G401 (cell line): Measurements from ENCODE around the gene SLC22A31. TPM values are rescaled to one million over a fixed set of nuclear protein-coding genes. Genes with fewer than 3 reads are reported as not detected.

Experiments used
- DNase-seq: peaks from one replicate; pipeline ENCODE4 v3.0.0-alpha.2; 2015; ENCODE audit warnings: low spot score
- in situ Hi-C: cut with HindIII; loops from 2 replicates; pipeline ENCODE4 v1.10.0; 2016; ENCODE audit warnings: low sequenced_read_pairs, mixed read lengths
- total RNA-seq: library from RNA; depleted of rRNA; stranded (reverse); fragments of >200 nt; shearing (Covaris generic); gene quantifications from 2 replicates; pipeline ENCODE4 v1.2.3, GENCODE V29; 2014; rRNA removed

Gene SLC22A31
- total RNA-seq, 1 experiment from 2014 or later = 1.5 TPM

DNA sequence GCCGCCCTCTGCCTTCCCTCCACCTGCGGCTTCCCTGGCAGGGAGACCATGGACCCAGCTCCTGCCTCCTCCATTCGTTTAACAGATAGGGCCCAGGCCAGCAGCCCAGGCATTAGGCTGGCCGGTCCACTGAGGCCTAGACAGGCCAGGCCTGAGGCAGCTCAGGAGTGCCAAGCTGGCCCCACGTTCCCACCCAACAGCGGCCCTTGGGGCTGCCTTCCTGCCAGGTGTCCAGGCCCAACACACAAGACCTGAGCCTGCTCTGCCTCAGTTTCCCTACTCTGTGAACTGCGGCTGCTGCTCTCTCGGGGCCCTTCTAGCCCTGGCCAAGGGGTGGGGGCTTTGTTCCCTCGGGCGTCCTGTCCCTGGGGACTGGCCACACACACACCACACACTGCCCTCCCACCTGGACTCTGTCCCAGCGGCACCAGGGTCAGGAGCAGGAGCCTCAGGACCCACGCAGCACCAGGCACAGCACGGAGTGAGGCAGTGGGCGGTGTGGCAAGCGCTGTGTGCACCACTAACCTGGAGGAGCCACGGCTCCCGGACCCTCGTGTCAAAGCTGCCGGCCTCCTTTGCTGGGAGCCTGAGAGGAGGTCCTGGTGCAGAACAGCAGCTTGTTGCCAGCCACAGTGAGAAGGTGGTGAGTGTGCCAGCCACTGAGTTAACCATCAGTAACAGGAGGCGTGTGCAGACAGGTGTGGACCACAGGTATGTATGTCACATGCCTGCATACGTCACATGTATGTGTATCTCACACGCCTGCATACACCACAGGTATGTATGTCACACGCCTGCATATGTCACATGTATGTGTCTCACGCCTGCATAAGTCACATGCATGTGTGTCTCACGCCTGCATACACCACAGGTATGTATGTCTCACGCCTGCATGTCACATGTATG lies 43.3 kb downstream of the SLC22A31 start:
- in situ Hi-C loops = no loop called here
- no peak for DNase-seq

DNA sequence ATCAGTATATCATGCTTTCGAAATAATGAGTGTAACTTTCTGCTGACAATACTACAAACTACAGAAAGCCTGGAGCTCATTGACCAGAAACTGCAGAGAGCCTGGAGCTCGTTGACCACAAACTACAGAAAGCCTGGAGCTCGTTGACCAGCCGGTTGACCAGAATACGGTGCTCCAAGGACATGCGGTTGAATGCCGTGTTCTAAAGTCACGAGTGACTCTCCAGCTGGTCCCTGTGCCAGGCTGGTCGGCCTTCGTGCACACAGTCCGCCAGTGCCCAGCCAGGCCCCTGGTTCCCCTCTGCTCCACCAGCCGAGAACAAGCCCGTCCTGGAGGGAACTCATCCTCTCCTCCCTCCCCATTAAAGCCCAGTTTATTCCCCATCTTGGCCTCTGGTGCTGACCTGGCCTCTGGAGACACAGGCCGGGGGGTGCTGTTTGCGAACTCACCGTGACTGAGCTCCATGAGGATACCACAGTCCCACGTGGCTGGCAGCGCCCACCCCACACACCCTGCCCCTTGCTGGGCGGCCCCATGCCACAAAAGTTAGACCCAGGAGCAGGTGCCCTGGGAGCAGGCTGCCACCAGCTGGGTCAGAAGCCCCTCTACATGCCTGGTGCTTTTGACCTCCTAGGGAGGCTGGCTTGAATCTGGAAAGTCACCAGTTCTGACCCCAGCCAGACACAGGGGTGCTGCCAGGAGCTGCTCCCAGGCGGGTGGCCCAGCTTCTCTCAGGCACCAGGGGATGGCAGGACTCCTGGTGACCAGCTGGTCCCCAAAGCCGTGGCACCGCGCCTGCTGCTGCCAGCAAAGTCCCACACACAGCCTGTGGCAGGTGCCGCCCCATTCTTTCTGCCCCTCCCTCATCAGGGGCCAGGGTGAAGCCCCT lies 44.2 kb downstream of the SLC22A31 start:
- no peak for DNase-seq
- in situ Hi-C loops = no loop called here

- DNase-seq = peak; percentile 19
- in situ Hi-C loops = no loop called here
These were observed 45.1 kb downstream of the SLC22A31 start for GRCh38 chr16:89155184-89155679.

- DNase-seq = no peak
- in situ Hi-C loops = no loop called here
These were observed 45.8 kb downstream of the SLC22A31 start for GRCh38 chr16:89154390-89155183.

- in situ Hi-C loops = no loop called here
- no peak for DNase-seq
These were observed 46.5 kb downstream of the SLC22A31 start for GRCh38 chr16:89153848-89154271.

DNA sequence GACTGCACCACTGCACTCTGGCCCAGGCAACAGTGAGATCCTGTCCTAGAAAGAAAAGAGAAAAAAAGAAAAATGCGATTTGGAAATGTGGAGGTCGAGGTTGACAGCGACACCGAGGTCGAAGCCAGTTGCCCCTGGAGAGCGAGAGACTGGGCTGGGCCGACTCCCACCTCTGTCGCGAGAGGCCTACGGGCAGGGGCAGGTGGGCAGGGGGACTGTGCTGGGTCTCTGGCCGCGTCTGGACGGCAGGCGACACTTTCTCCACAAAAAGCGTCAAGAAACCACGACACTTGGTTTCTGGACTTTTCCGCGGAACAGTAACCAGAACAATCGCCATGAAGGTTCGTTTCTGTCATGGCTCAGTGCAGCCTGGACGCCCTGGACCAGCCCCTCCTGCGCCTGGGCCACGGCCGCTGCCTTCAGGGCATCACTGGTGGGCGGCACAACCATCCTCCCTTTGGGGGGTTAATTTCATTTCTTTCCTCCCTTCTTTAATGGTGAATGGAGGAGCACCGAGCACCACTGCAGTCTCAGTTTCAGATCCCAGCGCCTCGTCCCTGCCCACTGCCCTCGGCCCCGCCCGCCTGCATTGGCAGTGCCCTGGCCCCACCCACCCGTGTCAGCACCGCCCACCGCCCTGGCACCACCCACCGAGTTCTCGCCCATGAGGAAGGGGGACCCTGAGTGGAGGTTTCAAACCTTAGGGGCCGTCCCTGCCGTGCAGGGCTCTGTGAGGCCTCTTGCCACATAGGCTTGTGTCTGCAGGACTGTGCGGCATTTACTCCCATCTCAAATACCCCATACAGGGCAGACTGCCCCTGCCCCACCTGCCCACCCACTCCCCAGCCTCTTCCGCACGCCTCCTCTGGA lies 47.3 kb downstream of the SLC22A31 start:
- in situ Hi-C loops = no loop called here

DNA sequence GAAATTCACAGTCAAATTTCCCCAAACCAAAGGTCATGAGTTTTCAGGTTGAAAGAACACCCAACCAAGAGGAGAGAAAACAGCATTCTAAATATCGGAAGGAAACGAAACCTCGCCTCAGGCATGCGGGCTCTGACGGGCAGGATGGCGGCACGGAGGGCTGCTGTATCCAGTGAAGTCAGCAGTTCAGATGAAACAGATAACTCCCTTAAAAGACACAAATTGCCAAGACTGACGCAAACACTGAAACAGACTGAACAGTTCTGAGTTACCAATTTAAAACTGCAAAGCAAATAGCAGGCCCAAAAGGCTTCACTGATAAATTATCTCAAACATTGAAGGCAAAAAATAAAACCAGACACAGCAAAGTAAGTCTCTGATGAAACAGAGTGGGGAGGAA lies 49.4 kb downstream of the SLC22A31 start:
- DNase-seq = no peak
- in situ Hi-C loops = no loop called here

More for the DNA sequence above, 47.3 kb downstream of the SLC22A31 start:
- DNase-seq = no peak

- in situ Hi-C loops = no loop called here
- DNase-seq = no peak
These were observed 50.1 kb downstream of the SLC22A31 start for GRCh38 chr16:89150090-89150835.

DNA sequence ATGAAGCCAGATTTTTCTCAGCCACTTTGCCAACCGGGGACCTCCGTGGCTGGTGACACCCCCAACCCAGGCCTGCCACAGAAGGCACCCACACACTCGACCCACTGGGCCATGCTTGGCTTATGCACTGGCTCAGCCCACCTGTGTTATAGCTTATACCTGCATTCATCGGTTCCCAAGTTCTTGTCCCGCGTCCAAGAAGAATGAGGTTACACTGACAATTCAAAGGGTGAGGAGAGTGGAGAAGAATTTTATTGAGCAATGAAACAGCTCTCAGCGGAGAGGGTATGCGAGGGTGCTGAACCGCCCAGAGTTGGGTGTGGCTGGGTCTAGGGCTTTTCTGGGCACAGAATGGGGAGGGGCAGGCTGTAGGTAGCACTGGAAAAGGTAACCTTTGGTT lies 51.0 kb downstream of the SLC22A31 start:
- in situ Hi-C loops = no loop called here
- no peak for DNase-seq

GRCh38 chr16:89147085-89147817 lies 53.1 kb downstream of the SLC22A31 start:
- in situ Hi-C loops = no loop called here

DNA sequence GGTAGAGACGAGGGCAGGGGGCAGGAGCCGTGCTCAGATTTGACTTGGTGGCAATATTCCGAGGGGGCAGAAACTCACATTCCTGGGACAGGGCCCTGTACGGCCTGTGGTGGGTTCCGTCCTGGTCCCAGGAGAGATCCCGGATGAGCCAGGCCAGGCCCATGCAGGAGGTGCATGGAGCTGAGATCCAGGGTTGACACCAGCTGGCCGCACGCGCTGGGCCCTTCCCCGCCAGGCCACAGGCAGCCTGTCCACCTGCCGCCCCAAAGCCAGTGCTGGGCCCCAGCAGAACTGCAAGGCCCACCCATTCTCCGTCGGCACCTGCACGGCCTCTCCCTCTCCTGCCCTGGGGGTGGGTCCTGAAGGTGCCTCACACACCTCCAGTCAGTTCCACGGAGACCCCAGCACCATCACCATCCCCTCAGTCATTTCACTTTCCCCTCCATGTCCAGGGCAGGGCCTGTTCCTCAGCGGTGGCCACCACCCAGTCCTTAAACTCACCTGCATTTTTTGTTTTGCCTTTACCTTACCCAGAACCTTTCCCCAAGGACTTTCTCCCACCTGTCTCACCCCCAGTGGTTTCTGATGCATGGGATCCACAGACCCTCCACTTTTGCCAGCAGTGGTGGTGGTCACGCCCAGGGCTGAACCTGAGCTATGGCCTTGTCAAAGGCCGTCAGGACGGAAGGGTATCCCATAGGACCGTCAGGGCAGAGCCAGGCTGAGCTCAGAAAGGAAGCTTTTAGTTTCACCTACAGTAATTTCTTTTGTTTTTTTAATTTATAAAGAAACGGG lies 53.9 kb downstream of the SLC22A31 start:
- in situ Hi-C loops = no loop called here
- no peak for DNase-seq

More at GRCh38 chr16:89147085-89147817, 53.1 kb downstream of the SLC22A31 start:
- DNase-seq = no peak

Other genes with a start within 250 kb of the SLC22A31 start
- gene CBFA2T3, start 223.3 kb downstream of the SLC22A31 start, total RNA-seq = 0.12 and 0.64 TPM in 2 replicates
- 38.0 and 38.7 TPM in 2 replicates for gene ACSF3, start 106.7 kb downstream of the SLC22A31 start, total RNA-seq
- 0.37 TPM in 2 replicates for gene CDH15, start 28.8 kb downstream of the SLC22A31 start, total RNA-seq
- 8.3 and 23.0 TPM in 2 replicates for gene ZNF778, start 17.2 kb upstream of the SLC22A31 start, total RNA-seq